ENCODE results near the gene MBTPS1.

The MBTPS1 gene

GRCh38 chr16:84026606-84027005 lies 90.1 kb downstream of the MBTPS1 start:
- H3K36me3 Mint-ChIP-seq (ENCODE audit: low read depth): peaks cover 1% of the 10 kb centered on the region
- TF ChIP-seq, protein P1, sequence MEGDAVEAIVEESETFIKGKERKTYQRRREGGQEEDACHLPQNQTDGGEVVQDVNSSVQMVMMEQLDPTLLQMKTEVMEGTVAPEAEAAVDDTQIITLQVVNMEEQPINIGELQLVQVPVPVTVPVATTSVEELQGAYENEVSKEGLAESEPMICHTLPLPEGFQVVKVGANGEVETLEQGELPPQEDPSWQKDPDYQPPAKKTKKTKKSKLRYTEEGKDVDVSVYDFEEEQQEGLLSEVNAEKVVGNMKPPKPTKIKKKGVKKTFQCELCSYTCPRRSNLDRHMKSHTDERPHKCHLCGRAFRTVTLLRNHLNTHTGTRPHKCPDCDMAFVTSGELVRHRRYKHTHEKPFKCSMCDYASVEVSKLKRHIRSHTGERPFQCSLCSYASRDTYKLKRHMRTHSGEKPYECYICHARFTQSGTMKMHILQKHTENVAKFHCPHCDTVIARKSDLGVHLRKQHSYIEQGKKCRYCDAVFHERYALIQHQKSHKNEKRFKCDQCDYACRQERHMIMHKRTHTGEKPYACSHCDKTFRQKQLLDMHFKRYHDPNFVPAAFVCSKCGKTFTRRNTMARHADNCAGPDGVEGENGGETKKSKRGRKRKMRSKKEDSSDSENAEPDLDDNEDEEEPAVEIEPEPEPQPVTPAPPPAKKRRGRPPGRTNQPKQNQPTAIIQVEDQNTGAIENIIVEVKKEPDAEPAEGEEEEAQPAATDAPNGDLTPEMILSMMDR (IDR thresholded peaks at IDR 0.05): no peak

GRCh38 chr16:84024854-84025253 lies 91.9 kb downstream of the MBTPS1 start:
- Mint-ChIP-seq H3K27ac (no peak overlapping the region), H3K27me3 (ENCODE audit: low read depth, poor library complexity) (peaks cover 2% of the 10 kb centered on the region), H3K9me3 (peaks cover 35% of the 10 kb centered on the region), H3K4me3 (no peak overlapping the region), H3K36me3 (ENCODE audit: low read depth) (peaks cover 9% of the 10 kb centered on the region), H3K4me1 (peaks cover 32% of the 10 kb centered on the region)
- TF ChIP-seq, protein P1 (IDR thresholded peaks at IDR 0.05): no peak
- DNase-seq: no peak

More at GRCh38 chr16:84026606-84027005, 90.1 kb downstream of the MBTPS1 start:
- H3K27me3 Mint-ChIP-seq (ENCODE audit: low read depth, poor library complexity): peaks cover 8% of the 10 kb centered on the region
- H3K9me3 Mint-ChIP-seq: peaks cover 18% of the 10 kb centered on the region
- no peak for DNase-seq
- H3K27ac Mint-ChIP-seq: no peak overlapping the region
- peaks cover 44% of the 10 kb centered on the region for H3K4me1 Mint-ChIP-seq
- H3K4me3 Mint-ChIP-seq: no peak overlapping the region

DNA sequence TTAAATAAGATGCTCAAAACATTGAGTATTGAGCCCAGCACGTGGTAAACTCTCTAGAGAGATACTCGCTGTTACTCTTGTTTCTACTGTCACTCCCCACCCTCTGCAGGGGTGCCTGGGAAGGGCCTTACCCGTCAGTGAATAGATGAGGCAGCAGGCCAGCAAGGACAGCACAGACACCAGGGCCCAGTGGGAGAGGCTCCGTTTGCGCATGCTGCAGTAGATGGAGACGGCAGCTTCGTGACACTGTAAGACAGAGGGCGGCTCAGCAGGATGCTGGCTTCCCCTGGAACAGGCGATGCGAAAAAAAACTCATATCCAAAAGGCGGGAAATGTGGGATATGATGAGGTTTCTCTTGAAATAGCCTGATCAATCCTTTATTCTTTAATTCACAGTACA lies 94.1 kb downstream of the MBTPS1 start:
- peaks cover 15% of the 10 kb centered on the region for H3K36me3 Mint-ChIP-seq (ENCODE audit: low read depth)
- H3K4me3 Mint-ChIP-seq: no peak overlapping the region
- TF ChIP-seq, protein P1 (IDR thresholded peaks at IDR 0.05): no peak
- H3K9me3 Mint-ChIP-seq: peaks cover 55% of the 10 kb centered on the region
- peaks cover 26% of the 10 kb centered on the region for H3K4me1 Mint-ChIP-seq
- H3K27me3 Mint-ChIP-seq (ENCODE audit: low read depth, poor library complexity): peaks cover 2% of the 10 kb centered on the region
- H3K27ac Mint-ChIP-seq: no peak overlapping the region
- no peak for DNase-seq

DNA sequence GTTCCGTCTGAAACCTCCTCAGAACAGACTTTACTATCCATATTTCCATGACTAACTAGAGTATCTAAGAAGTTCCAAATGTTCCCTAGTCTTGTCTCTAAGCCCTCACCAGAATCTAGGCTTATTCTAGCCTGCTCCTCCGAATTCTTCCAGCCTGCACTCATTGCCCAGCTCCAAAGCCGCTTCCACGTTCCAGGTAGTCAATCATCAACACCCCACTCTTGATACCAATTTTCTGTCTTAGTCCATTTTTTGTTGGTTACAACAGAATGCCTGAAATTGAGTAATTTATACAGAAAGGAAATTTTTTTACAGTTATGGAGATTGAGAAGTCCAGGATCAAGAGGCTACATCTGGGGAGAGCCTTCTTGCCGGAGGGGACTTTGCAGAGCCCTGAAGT lies 95.3 kb downstream of the MBTPS1 start:
- Mint-ChIP-seq H3K4me3 (no peak overlapping the region), H3K4me1 (peaks cover 18% of the 10 kb centered on the region), H3K9me3 (peaks cover 64% of the 10 kb centered on the region), H3K27me3 (ENCODE audit: low read depth, poor library complexity) (peaks cover 6% of the 10 kb centered on the region), H3K27ac (no peak overlapping the region), H3K36me3 (ENCODE audit: low read depth) (peaks cover 15% of the 10 kb centered on the region)
- TF ChIP-seq, protein P1 (IDR thresholded peaks at IDR 0.05): no peak
- no peak for DNase-seq

DNA sequence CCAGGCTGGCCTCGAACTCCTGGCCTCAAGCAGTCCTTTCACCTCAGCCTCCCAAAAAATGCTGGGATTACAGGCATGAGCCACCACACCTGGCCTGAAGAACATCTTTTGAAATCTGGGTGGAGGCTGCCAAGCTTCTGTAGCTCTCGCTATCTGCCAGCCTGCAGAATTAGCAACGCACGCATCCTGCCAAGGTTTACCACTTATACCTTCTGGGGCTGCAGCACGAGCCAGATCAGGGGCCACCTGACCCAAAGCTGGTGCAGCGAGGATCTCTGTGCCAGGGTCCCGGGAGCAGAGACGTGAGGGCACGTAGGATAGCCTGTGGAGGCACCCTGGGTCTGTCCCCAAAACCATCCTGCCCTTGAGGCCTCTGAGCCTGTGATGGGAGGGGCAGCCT lies 96.4 kb downstream of the MBTPS1 start:
- Mint-ChIP-seq H3K4me3 (no peak overlapping the region), H3K4me1 (peaks cover 16% of the 10 kb centered on the region), H3K36me3 (ENCODE audit: low read depth) (peaks cover 15% of the 10 kb centered on the region), H3K27me3 (ENCODE audit: low read depth, poor library complexity) (peaks cover 4% of the 10 kb centered on the region), H3K9me3 (peaks cover 64% of the 10 kb centered on the region), H3K27ac (no peak overlapping the region)
- DNase-seq: no peak
- TF ChIP-seq, protein P1 (IDR thresholded peaks at IDR 0.05): no peak

DNA sequence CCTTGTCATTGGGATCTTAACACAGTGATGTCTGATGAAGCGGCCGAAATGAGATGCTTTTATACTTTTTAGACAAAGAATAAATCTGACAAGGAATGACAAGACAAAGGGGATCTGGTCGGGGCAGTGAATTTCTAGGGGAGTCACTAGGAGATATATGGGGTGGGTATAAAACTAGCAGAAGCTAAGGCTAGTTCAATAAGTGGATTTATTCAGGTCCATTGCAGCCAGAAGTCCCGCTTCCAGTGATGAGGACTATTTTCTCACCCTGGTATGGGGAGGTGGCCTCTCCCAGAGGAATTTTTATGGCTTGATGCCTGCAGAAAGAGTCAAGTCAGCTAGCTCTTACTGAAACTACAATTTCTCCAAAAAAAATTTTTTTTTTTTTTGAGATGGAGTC lies 98.0 kb downstream of the MBTPS1 start:
- Mint-ChIP-seq H3K9me3 (peaks cover 64% of the 10 kb centered on the region), H3K4me1 (peaks cover 19% of the 10 kb centered on the region), H3K27me3 (ENCODE audit: low read depth, poor library complexity) (peaks cover 9% of the 10 kb centered on the region), H3K4me3 (no peak overlapping the region), H3K27ac (no peak overlapping the region), H3K36me3 (ENCODE audit: low read depth) (peaks cover 15% of the 10 kb centered on the region)
- DNase-seq: no peak
- TF ChIP-seq, protein P1 (IDR thresholded peaks at IDR 0.05): no peak
